ENCODE measurements around the gene ZNF506. TPM values are rescaled to one million over a fixed set of nuclear protein-coding genes. Genes with fewer than 3 reads are reported as not detected.
"Not testable (repeated sequence)": the region's sequence is repeated elsewhere in the genome, so short reads cannot be mapped to it uniquely, and the experiment has no call there.

Gene ZNF506
- total RNA-seq, 1 donor from 2014 or later: 24.5 TPM

GRCh38 chr19:19805480-19805879 lies 16.1 kb downstream of the ZNF506 start:
- Histone ChIP-seq H3K4me3 (no peak overlapping the region), H3K9me3 (peaks cover 12% of the 10 kb centered on the region), H3K36me3 (peaks cover 34% of the 10 kb centered on the region), H3K27ac (no peak overlapping the region), H3K4me1 (no peaks in the 10 kb centered on the region), H3K27me3 (ENCODE audit: low read depth) (no peaks in the 10 kb centered on the region)
- intact Hi-C loops (cut with DNase I): no loop called here
- TF ChIP-seq, protein P1, sequence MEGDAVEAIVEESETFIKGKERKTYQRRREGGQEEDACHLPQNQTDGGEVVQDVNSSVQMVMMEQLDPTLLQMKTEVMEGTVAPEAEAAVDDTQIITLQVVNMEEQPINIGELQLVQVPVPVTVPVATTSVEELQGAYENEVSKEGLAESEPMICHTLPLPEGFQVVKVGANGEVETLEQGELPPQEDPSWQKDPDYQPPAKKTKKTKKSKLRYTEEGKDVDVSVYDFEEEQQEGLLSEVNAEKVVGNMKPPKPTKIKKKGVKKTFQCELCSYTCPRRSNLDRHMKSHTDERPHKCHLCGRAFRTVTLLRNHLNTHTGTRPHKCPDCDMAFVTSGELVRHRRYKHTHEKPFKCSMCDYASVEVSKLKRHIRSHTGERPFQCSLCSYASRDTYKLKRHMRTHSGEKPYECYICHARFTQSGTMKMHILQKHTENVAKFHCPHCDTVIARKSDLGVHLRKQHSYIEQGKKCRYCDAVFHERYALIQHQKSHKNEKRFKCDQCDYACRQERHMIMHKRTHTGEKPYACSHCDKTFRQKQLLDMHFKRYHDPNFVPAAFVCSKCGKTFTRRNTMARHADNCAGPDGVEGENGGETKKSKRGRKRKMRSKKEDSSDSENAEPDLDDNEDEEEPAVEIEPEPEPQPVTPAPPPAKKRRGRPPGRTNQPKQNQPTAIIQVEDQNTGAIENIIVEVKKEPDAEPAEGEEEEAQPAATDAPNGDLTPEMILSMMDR (IDR thresholded peaks at IDR 0.05): no peak
- no peak for ATAC-seq
- DNase-seq: no peak

- H3K4me3 ChIP-seq: no peak overlapping the region
- intact Hi-C loops (cut with DNase I): no loop called here
- ATAC-seq (no peak), DNase-seq (no peak)
- TF ChIP-seq, protein P1 (IDR thresholded peaks at IDR 0.05): no peak
- peaks cover 72% of the 10 kb centered on the region for H3K36me3 ChIP-seq
- H3K9me3 ChIP-seq: peaks cover 8% of the 10 kb centered on the region
- H3K4me1 ChIP-seq: no peaks in the 10 kb centered on the region
- H3K27me3 ChIP-seq (ENCODE audit: low read depth): no peaks in the 10 kb centered on the region
- H3K27ac ChIP-seq: no peak overlapping the region
Measured at GRCh38 chr19:19788015-19788414, 33.5 kb downstream of the ZNF506 start.

DNA sequence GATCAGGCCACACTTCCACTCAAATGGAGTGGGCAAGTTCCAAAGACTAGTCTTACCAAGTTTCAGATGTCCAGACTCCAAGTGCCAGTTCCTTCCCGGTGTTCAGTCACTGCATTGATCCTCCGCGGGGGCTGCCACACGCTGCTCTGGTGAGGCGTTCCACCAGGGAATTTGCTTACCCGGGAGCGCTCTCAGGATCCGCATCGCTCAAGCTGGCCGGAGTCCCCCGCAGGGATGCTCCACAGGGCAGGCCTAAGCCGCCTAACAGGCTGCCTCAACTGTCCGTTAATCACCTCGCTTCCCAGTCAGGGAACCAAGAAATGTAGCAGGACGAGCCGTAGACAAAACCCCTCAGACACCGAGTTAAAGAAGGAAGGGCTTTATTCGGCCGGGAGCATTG lies 36.1 kb downstream of the ZNF506 start:
- H3K4me3 ChIP-seq; intact Hi-C loops (cut with DNase I); H3K4me1 ChIP-seq; DNase-seq; H3K27me3 ChIP-seq (ENCODE audit: low read depth); ATAC-seq; H3K9me3 ChIP-seq; H3K27ac ChIP-seq: not testable (repeated sequence)
- H3K36me3 ChIP-seq: peaks cover 52% of the 10 kb centered on the region

GRCh38 chr19:19782783-19783182 lies 38.8 kb downstream of the ZNF506 start:
- Histone ChIP-seq H3K27ac (no peak overlapping the region), H3K4me3 (no peak overlapping the region), H3K9me3 (peaks cover under 1% of the 10 kb centered on the region), H3K27me3 (ENCODE audit: low read depth) (no peaks in the 10 kb centered on the region), H3K4me1 (peaks cover 3% of the 10 kb centered on the region), H3K36me3 (peaks cover 25% of the 10 kb centered on the region)
- TF ChIP-seq, protein P1 (IDR thresholded peaks at IDR 0.05): no peak
- intact Hi-C loops (cut with DNase I): no loop called here
- ATAC-seq: no peak
- no peak for DNase-seq

GRCh38 chr19:19781791-19782190 lies 39.8 kb downstream of the ZNF506 start:
- DNase-seq; intact Hi-C loops (cut with DNase I); H3K9me3 ChIP-seq; H3K4me3 ChIP-seq; H3K27ac ChIP-seq; H3K27me3 ChIP-seq (ENCODE audit: low read depth); ATAC-seq: not testable (repeated sequence)
- Histone ChIP-seq H3K36me3 (peaks cover 17% of the 10 kb centered on the region), H3K4me1 (peaks cover 13% of the 10 kb centered on the region)

DNA sequence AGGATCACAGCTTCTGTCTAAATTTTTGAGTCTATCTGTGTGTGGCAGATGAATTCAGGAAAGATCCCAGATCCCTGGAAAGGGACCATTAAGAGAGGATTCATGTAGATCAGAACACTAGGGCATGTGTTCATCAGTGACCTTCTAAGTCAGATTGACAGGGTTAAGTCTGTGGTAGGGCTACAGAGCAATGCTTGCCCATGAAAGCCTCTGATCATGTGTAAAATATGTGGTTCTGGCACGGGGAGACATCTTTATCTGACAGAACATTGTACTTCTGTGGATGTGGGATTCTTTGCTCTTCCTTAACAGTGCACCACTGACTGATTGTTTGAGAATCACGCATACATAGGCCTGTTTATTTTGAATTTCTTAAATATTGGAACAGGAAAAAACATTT lies 42.9 kb downstream of the ZNF506 start:
- no peak overlapping the region for H3K27ac ChIP-seq
- ATAC-seq: no peak
- no peak overlapping the region for H3K4me3 ChIP-seq
- no peaks in the 10 kb centered on the region for H3K27me3 ChIP-seq (ENCODE audit: low read depth)
- no peaks in the 10 kb centered on the region for H3K36me3 ChIP-seq
- no peaks in the 10 kb centered on the region for H3K9me3 ChIP-seq
- TF ChIP-seq, protein P1 (IDR thresholded peaks at IDR 0.05): no peak
- no peak for DNase-seq
- peaks cover 25% of the 10 kb centered on the region for H3K4me1 ChIP-seq
- intact Hi-C loops (cut with DNase I): no loop called here

DNA sequence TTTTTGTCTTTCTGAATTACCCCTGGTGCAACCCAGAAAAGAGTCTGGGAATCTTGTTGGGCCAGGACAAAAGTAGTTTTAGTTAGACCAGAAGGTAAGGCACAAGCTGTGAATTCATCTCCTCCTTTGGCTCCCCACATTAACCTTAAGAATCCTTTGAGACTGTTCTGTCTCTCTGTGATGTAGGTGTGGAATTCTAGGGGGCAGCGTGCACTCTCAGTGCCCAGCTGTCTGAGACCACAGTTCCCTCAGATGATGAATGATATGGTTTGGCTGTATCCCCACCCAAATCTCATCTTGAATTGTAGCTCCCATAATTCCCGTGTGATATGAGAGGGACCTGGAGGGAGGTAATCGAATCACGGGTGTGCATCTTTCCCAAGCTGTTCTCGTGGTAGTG lies 43.9 kb downstream of the ZNF506 start:
- Histone ChIP-seq H3K27me3 (ENCODE audit: low read depth) (no peaks in the 10 kb centered on the region), H3K4me1 (peaks cover 25% of the 10 kb centered on the region), H3K9me3 (no peaks in the 10 kb centered on the region), H3K27ac (no peak overlapping the region), H3K4me3 (no peak overlapping the region), H3K36me3 (no peaks in the 10 kb centered on the region)
- TF ChIP-seq, protein P1 (IDR thresholded peaks at IDR 0.05): no peak
- ATAC-seq (no peak), DNase-seq (no peak)
- intact Hi-C loops (cut with DNase I): no loop called here

Measured in lower lobe of right lung (tissue), 2 donors.